Measurements from ENCODE around the gene SH2D2A. TPM values are rescaled to one million over a fixed set of nuclear protein-coding genes. Genes with fewer than 3 reads are reported as not detected.

Gene SH2D2A
- total RNA-seq, 1 donor from 2014 or later, result 0.88 TPM

GRCh38 chr1:156844102-156844501, 27.5 kb upstream of the SH2D2A start:
- Histone ChIP-seq H3K4me1 (peaks cover 10% of the 10 kb centered on the region), H3K9me3 (replicated peaks) (no peaks in the 10 kb centered on the region), H3K36me3 (no peaks in the 10 kb centered on the region), H3K4me3 (no peak overlapping the region), H3K27ac (replicated peaks) (no peak overlapping the region), H3K27me3 (ENCODE audit: low read depth) (peaks cover 100% of the 10 kb centered on the region)
- intact Hi-C loops (cut with micrococcal nuclease), result no loop called here
- no peak for DNase-seq
- TF ChIP-seq CTCF (IDR thresholded peaks at IDR 0.05; ENCODE audit: borderline replicate concordance), result no peak

- DNase-seq, result no peak
- peaks cover 100% of the 10 kb centered on the region for H3K27me3 ChIP-seq (ENCODE audit: low read depth)
- peaks cover 10% of the 10 kb centered on the region for H3K4me1 ChIP-seq
- no peaks in the 10 kb centered on the region for H3K9me3 ChIP-seq (replicated peaks)
- TF ChIP-seq CTCF (IDR thresholded peaks at IDR 0.05; ENCODE audit: borderline replicate concordance), result no peak
- no peak overlapping the region for H3K27ac ChIP-seq (replicated peaks)
- H3K4me3 ChIP-seq, result no peak overlapping the region
- intact Hi-C loops (cut with micrococcal nuclease), result no loop called here
- no peaks in the 10 kb centered on the region for H3K36me3 ChIP-seq
Measured at GRCh38 chr1:156842618-156843300, 26.1 kb upstream of the SH2D2A start.

GRCh38 chr1:156841295-156841855, 24.7 kb upstream of the SH2D2A start:
- no peaks in the 10 kb centered on the region for H3K36me3 ChIP-seq
- no peak overlapping the region for H3K27ac ChIP-seq (replicated peaks)
- DNase-seq, result no peak
- H3K9me3 ChIP-seq (replicated peaks), result no peaks in the 10 kb centered on the region
- intact Hi-C loops (cut with micrococcal nuclease), result no loop called here
- no peak overlapping the region for H3K4me3 ChIP-seq
- H3K27me3 ChIP-seq (ENCODE audit: low read depth), result peaks cover 100% of the 10 kb centered on the region
- no peak for TF ChIP-seq CTCF (IDR thresholded peaks at IDR 0.05; ENCODE audit: borderline replicate concordance)
- H3K4me1 ChIP-seq, result peaks cover 10% of the 10 kb centered on the region

GRCh38 chr1:156840898-156841279, 24.2 kb upstream of the SH2D2A start:
- H3K4me3 ChIP-seq, result no peak overlapping the region
- no peaks in the 10 kb centered on the region for H3K36me3 ChIP-seq
- peaks cover 10% of the 10 kb centered on the region for H3K4me1 ChIP-seq
- peaks cover 100% of the 10 kb centered on the region for H3K27me3 ChIP-seq (ENCODE audit: low read depth)
- intact Hi-C loops (cut with micrococcal nuclease), result no loop called here
- no peaks in the 10 kb centered on the region for H3K9me3 ChIP-seq (replicated peaks)
- TF ChIP-seq CTCF (IDR thresholded peaks at IDR 0.05; ENCODE audit: borderline replicate concordance), result no peak
- DNase-seq, result no peak
- no peak overlapping the region for H3K27ac ChIP-seq (replicated peaks)

- H3K36me3 ChIP-seq, result no peaks in the 10 kb centered on the region
- no peak for TF ChIP-seq CTCF (IDR thresholded peaks at IDR 0.05; ENCODE audit: borderline replicate concordance)
- no peak overlapping the region for H3K27ac ChIP-seq (replicated peaks)
- intact Hi-C loops (cut with micrococcal nuclease), result no loop called here
- H3K4me3 ChIP-seq, result no peak overlapping the region
- H3K4me1 ChIP-seq, result peaks cover 10% of the 10 kb centered on the region
- no peak for DNase-seq
- H3K9me3 ChIP-seq (replicated peaks), result no peaks in the 10 kb centered on the region
- H3K27me3 ChIP-seq (ENCODE audit: low read depth), result peaks cover 98% of the 10 kb centered on the region
Measured at GRCh38 chr1:156840186-156840897, 23.7 kb upstream of the SH2D2A start.

Measured in left ventricle myocardium inferior (tissue), 1 donor.